HepG2 (cell line): ENCODE measurements around the gene ATP8B4.

Experiments used
- CTCF ChIP-seq: sonication (generic); formaldehyde crosslinking; IDR thresholded peaks from 2 replicates; pipeline ENCODE4 v1.5.0; 2020; ENCODE audit warnings: mild to moderate bottlenecking, missing genetic modification reagents, moderate library complexity
- GABPB1 ChIP-seq: IDR thresholded peaks from 2 replicates; pipeline ENCODE4 v1.6.1; 2016; ENCODE audit warnings: mild to moderate bottlenecking, missing genetic modification reagents, moderate library complexity, missing compliant biosample characterization
- HCFC1 ChIP-seq: fragments of 150-350 bp; IDR thresholded peaks from 2 replicates; pipeline ENCODE4 v1.6.1; 2014; ENCODE audit warnings: low read depth, low read length
- MYC ChIP-seq: sonication (generic); formaldehyde crosslinking; IDR thresholded peaks from 2 replicates; pipeline ENCODE4 v1.9.0; 2021; ENCODE audit warnings: missing genetic modification reagents, borderline replicate concordance
- ZBTB38 ChIP-seq: sonication (generic); formaldehyde crosslinking; IDR thresholded peaks from 2 replicates; pipeline ENCODE4 v1.5.1; 2020; ENCODE audit warnings: mild to moderate bottlenecking, missing genetic modification reagents
- TF ChIP-seq, protein P1 (sequence below): IDR thresholded peaks from 2 replicates; pipeline ENCODE4 v1.6.1; 2016

GRCh38 chr15:50124631-50125030 is 5.6 kb upstream of the ATP8B4 start:
- no peak for TF ChIP-seq ZBTB38 (CRISPR knock-in tag)
- no peak for TF ChIP-seq GABPB1 (CRISPR knock-in tag)
- TF ChIP-seq, protein P1, sequence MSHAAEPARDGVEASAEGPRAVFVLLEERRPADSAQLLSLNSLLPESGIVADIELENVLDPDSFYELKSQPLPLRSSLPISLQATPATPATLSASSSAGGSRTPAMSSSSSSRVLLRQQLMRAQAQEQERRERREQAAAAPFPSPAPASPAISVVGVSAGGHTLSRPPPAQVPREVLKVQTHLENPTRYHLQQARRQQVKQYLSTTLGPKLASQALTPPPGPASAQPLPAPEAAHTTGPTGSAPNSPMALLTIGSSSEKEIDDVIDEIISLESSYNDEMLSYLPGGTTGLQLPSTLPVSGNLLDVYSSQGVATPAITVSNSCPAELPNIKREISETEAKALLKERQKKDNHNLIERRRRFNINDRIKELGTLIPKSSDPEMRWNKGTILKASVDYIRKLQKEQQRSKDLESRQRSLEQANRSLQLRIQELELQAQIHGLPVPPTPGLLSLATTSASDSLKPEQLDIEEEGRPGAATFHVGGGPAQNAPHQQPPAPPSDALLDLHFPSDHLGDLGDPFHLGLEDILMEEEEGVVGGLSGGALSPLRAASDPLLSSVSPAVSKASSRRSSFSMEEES: no peak
- TF ChIP-seq CTCF (CRISPR knock-in tag): no peak
- TF ChIP-seq MYC (CRISPR knock-in tag): no peak
- TF ChIP-seq HCFC1: no peak
